ENCODE data around the gene CREG1. TPM values are rescaled to one million over a fixed set of nuclear protein-coding genes. Genes with fewer than 3 reads are reported as not detected.

The CREG1 gene
- total RNA-seq, 4 donors from 2014 or later: 247 to 294 (median 285) TPM

DNA sequence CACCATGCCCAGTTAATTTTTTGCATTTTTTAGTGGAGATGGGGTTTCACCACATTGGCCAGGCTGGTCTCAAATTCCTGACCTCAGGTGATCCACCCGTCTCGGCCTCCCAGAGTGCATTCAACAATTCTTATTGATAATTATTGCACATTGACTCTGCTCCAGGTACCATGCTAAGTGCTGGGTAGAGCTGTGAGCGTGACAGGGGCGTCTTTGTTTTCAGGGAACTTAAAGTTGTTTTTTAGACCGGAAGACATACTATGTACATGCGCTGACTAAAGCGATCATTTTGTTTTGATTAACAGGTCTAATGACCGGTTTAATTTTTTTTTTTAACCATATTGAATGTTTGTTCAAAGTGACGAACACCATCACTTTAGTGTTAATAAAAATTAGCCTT lies 39.3 kb downstream of the CREG1 start:
- ATAC-seq (ENCODE audit: low FRiP score): no peak
- DNase-seq (ENCODE audit: low spot score): no peak
- no peak for TF ChIP-seq CTCF (IDR thresholded peaks at IDR 0.05)

DNA sequence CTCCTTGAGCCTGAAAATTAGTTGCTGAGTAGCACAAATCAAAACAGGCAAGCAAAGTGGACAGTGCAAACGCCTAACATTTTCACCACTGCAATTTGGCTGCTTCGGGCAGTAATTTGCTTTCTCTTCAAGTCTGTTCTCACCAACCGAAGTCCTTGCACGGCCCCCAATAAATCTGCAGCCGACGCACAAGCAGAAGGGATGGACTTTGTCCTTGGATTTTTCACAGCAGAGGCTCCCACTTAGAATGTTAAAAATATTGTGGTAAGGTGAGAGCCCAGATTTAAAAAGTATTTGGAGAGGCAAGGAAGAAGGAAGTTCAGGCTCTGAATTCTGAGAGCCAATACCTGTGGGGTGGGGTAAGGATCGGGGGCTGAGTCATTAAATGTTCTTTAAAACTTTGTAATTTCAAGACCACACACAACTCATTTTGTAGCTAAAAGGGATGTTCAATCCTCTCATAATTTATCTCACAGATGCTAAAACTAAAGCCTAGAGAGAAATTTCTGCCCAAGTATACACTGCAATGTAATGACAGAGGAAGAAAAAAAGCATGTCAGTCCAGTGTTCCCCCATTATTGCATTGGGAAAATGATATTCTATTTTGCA lies 41.4 kb downstream of the CREG1 start:
- TF ChIP-seq CTCF (IDR thresholded peaks at IDR 0.05): no peak
- ATAC-seq (ENCODE audit: low FRiP score) (no peak), DNase-seq (ENCODE audit: low spot score) (no peak)

DNA sequence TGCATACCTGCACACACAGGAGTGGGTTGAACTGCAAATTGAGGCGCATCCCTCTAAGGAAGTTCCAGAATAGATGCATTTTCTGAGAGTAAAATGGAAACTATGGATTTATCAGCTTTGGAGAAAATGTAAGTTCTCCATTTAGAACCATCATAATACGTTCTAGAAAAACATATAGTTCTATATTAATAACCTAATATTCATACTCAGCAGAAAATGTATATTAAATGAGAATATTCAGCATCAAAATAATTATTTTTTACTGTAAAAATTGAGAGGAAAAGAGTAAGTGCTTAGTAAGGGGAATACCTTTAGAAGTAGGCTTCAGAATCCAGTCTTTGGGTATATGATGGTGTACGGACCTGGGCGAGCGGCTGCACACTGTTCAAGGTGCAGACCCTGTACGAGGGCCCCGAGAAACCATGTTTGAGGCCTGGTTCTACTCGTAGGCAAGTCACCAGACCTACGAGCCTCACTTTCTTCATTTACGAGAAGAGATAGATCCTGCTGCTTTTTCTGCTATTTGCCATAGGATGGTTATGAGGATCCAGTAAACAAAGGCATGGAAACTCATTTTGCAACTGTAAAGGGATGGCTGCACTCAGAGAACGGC lies 42.1 kb downstream of the CREG1 start:
- ATAC-seq (ENCODE audit: low FRiP score) (no peak), DNase-seq (ENCODE audit: low spot score) (no peak)
- TF ChIP-seq CTCF (IDR thresholded peaks at IDR 0.05): no peak

DNA sequence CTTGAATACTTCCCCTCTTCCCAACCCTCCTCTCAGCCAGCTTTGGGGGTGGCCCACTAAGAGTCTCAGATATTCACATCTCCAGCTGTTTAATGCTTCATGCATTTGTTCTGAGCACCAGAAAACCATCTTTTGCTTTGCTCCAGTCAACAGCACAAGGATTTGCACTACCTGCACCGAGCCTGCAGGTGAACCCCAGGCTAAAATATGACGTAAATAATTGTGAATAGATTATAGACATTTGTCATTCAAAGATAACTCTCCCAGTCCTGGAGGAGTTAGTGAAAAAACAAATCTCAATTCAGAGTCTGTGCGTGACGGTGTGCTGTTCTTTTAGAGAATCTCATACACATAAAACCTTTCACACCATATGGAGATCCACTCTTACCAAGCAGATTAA lies 42.7 kb downstream of the CREG1 start:
- no peak for ATAC-seq (ENCODE audit: low FRiP score)
- no peak for TF ChIP-seq CTCF (IDR thresholded peaks at IDR 0.05)
- no peak for DNase-seq (ENCODE audit: low spot score)

DNA sequence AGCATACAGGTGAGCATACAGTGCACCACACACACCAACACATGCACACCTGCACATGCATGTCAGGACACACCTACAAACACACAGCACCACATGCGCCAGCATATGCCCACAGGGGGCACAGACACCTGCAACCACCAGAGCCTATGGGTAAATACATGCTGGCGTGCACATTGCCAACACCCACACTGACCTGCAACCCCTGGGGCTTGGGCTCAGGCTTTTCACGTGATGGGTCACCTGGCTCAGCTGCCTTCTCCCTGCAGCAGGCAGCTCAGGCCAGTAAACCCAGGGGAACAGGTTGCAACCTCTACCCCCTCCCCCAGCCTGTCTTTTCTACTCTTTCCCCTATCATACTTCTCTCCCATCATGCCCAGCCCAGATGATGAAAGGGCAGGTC lies 43.3 kb downstream of the CREG1 start:
- DNase-seq (ENCODE audit: low spot score) (no peak), ATAC-seq (ENCODE audit: low FRiP score) (no peak)
- no peak for TF ChIP-seq CTCF (IDR thresholded peaks at IDR 0.05)

DNA sequence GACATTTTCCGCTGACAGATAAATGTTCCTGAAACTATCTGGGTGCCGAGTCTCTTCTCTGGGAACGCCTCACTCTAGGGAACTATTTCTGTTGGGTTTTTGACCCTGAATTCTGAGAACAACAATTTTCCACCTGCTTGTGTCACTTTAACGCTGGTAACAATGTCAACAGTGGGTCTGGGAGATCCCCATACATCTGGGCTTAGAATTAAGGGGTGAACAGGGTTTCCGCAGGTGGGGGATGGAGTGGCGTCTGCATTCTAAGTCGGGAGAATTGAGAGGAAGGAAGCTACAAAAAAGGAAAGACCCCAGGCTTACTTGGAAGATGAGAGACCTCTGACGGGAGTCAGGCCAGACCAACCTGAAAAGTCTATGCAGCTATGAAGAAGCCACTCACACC lies 44.0 kb downstream of the CREG1 start:
- no peak for TF ChIP-seq CTCF (IDR thresholded peaks at IDR 0.05)
- no peak for DNase-seq (ENCODE audit: low spot score)
- ATAC-seq (ENCODE audit: low FRiP score): no peak

GRCh38 chr1:167507719-167508118 lies 45.8 kb downstream of the CREG1 start:
- ATAC-seq (ENCODE audit: low FRiP score): no peak
- no peak for DNase-seq (ENCODE audit: low spot score)
- no peak for TF ChIP-seq CTCF (IDR thresholded peaks at IDR 0.05)
